ENCODE results near the gene KLHL29.

DNA sequence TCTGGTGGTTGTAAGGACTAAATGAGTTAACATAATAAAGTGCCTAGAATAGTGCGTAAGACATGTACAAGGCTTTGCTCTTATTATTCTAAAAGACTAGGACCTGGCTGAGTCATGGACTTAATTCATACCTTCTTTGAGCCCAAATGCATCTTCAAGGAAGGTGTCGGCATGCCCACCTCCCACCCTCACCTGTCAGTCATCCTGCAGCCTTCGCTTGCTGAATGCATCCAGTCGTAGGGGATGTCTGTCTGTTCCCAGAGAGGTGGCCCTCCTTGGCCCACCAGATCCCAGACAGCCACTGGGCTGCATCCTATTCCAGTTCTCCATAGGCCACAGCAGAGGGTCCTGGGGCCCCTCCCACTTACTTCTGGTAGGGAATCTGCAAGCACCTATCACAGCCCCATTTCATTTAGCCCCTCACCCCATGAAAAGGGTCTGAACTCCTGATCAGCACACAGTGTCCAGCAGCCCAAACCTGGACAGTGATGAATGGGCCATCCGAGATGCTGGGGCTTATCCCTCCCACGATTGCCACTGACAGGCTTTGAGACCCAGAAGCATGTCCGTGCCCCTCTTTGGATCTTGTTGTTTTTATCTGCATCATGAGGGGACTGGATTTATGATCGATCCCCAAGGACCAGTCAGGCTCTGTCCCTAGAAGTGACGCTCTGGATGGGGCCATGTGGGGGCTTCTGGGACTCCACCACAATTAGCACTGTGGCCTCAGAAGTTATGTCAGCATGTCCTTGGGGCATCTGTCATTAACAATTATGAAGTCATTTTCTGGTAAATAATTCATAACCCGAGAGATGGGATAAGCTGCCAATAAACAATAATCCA lies 101.1 kb downstream of the KLHL29 start:
- TF ChIP-seq, protein P1, sequence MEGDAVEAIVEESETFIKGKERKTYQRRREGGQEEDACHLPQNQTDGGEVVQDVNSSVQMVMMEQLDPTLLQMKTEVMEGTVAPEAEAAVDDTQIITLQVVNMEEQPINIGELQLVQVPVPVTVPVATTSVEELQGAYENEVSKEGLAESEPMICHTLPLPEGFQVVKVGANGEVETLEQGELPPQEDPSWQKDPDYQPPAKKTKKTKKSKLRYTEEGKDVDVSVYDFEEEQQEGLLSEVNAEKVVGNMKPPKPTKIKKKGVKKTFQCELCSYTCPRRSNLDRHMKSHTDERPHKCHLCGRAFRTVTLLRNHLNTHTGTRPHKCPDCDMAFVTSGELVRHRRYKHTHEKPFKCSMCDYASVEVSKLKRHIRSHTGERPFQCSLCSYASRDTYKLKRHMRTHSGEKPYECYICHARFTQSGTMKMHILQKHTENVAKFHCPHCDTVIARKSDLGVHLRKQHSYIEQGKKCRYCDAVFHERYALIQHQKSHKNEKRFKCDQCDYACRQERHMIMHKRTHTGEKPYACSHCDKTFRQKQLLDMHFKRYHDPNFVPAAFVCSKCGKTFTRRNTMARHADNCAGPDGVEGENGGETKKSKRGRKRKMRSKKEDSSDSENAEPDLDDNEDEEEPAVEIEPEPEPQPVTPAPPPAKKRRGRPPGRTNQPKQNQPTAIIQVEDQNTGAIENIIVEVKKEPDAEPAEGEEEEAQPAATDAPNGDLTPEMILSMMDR (IDR thresholded peaks at IDR 0.05), result no peak
- no peak for TF ChIP-seq POLR2A (IDR thresholded peaks at IDR 0.05)

Measured in tibial nerve (tissue), 3 donors.